Measurements from ENCODE around the gene ATL1. TPM values are rescaled to one million over a fixed set of nuclear protein-coding genes. Genes with fewer than 3 reads are reported as not detected.

The ATL1 gene
- total and polyA plus RNA-seq, 2 of the 8 experiments (the other 6 are each of a cell fraction or from before 2014, with no cell fraction given), result 4.0 to 5.9 TPM

- Histone ChIP-seq H3K27ac (ENCODE audit: low read depth, low read length) (no peak overlapping the region), H3K23ac (ENCODE audit: insufficient read length) (no peak overlapping the region), H3K14ac (ENCODE audit: insufficient read length) (no peak overlapping the region), H3K4me2 (ENCODE audit: insufficient read depth in 1 of 2, low read depth in 2 of 2, low read length in 2 of 2) (no peak overlapping the region), H3K4ac (replicated peaks; ENCODE audit: insufficient read length, low read depth, low read length) (no peak overlapping the region), H2AFZ (ENCODE audit: low read length) (no peak overlapping the region), H3K56ac (replicated peaks; ENCODE audit: insufficient read length, low read depth, low read length) (no peak overlapping the region), H3K79me2 (ENCODE audit: control insufficient read depth in 1 of 2, insufficient read depth in 2 of 2, low read length in 2 of 2) (peaks cover 5 to 23% of the 10 kb centered on the region in 2 experiments; a peak in 3 of 4 replicates), H3K36me3 (ENCODE audit: control insufficient read depth in 2 of 4, insufficient read depth in 4 of 4, low read length in 3 of 4) (no peaks in the 10 kb centered on the region), H3K4me1 (replicated peaks in 1 of 4; ENCODE audit: control insufficient read depth in 3 of 4, insufficient read depth in 4 of 4, low read length in 3 of 4) (peaks cover 0 to 6% (median 4%) of the 10 kb centered on the region in 4 experiments; a peak in 3 of 7 replicates), H3K9ac (replicated peaks in 1 of 4; ENCODE audit: extremely low read depth in 1 of 4, low read depth in 3 of 4, low read length in 3 of 4) (no peak overlapping the region), H4K20me1 (replicated peaks in 1 of 2; ENCODE audit: control insufficient read depth in 1 of 2, insufficient read depth in 2 of 2, low read length in 2 of 2) (peaks cover 0 to 5% of the 10 kb centered on the region in 2 experiments), H2BK20ac (ENCODE audit: low read length) (no peak overlapping the region), H2BK120ac (replicated peaks; ENCODE audit: low read depth, low read length) (no peak overlapping the region), H2BK15ac (ENCODE audit: low read length) (no peak overlapping the region), H3K18ac (ENCODE audit: extremely low read depth, low read length) (no peak overlapping the region), H3K27me3 (replicated peaks in 1 of 4; ENCODE audit: control insufficient read depth in 3 of 4, extremely low read depth in 1 of 4, insufficient read depth in 3 of 4, low read length in 3 of 4) (no peaks in the 10 kb centered on the region), H2BK5ac (ENCODE audit: low read depth, low read length) (no peak overlapping the region), H3K23me2 (ENCODE audit: low read depth, low read length) (peaks cover 11% of the 10 kb centered on the region), H2BK12ac (ENCODE audit: low read depth, low read length) (no peak overlapping the region), H4K8ac (ENCODE audit: extremely low read depth, insufficient read depth, low read length) (no peak overlapping the region), H4K91ac (replicated peaks; ENCODE audit: insufficient read length, low read length) (no peak overlapping the region), H3K79me1 (ENCODE audit: low read depth, low read length) (no peaks in the 10 kb centered on the region), H3K9me3 (ENCODE audit: insufficient read depth in 2 of 2, low read depth in 1 of 2, low read length in 1 of 2) (peaks cover 0 to 6% of the 10 kb centered on the region in 2 experiments; a peak in 1 of 4 replicates), H4K5ac (ENCODE audit: insufficient read length, low read depth, low read length) (no peak overlapping the region), H2AK5ac (ENCODE audit: low read depth, low read length) (no peak overlapping the region), H3K4me3 (ENCODE audit: extremely low read depth in 1 of 4, insufficient read depth in 2 of 4, low read depth in 3 of 4, low read length in 4 of 4) (no peak overlapping the region)
- ChIA-PET CTCF (ENCODE audit: partially characterized antibody) (no interaction called here), POLR2A (ENCODE audit: partially characterized antibody) (no interaction called here)
- FAIRE-seq, result no peak
- 86% methylated on average over 3 of the region's 3 CpGs; no CpG with 5 or more reads in 1 of the 2 experiments for WGBS, 2 experiments (ENCODE audit: extremely low coverage in 1 of 2, insufficient coverage in 1 of 2, insufficient read length in 1 of 2, insufficient replicate concordance in 2 of 2, low coverage in 1 of 2, low lambda C conversion rate in 2 of 2, missing lambda C conversion rate in 1 of 2)
- no peak for DNase-seq (ENCODE audit: low read depth in 1 of 2, low spot score in 2 of 2)
- no peak for TF ChIP-seq CTCF (IDR thresholded peaks at IDR 0.05; ENCODE audit: control extremely low read depth in 1 of 3, insufficient read depth in 1 of 3, low read depth in 1 of 3, low read length in 3 of 3)
Observed at GRCh38 chr14:50534416-50534815, 25.5 kb upstream of the ATL1 start.

Data from H1 (cell line).